ENCODE data around the gene CFAP65. TPM values are rescaled to one million over a fixed set of nuclear protein-coding genes. Genes with fewer than 3 reads are reported as not detected.
A peak's percentile ranks its signal among the peaks of the same experiment; 100 is the strongest.

The CFAP65 gene
- total RNA-seq, 1 donor from 2014 or later, result 0.80 TPM

- H3K9me3 ChIP-seq (ENCODE audit: low read depth), result no peaks in the 10 kb centered on the region
- H3K79me2 ChIP-seq (ENCODE audit: low read depth), result no peaks in the 10 kb centered on the region
- no peaks in the 10 kb centered on the region for H3K9me3 Mint-ChIP-seq
- H3K36me3 Mint-ChIP-seq, result no peaks in the 10 kb centered on the region
- H3F3A ChIP-seq (ENCODE audit: low read depth), result no peaks in the 10 kb centered on the region
- TF ChIP-seq EZH2phosphoT487 (IDR thresholded peaks at IDR 0.05) (no peak), CTCF (IDR thresholded peaks at IDR 0.05) (no peak), EZH2 (IDR thresholded peaks at IDR 0.05) (no peak)
- no peak overlapping the region for H3K4me3 Mint-ChIP-seq
- no peaks in the 10 kb centered on the region for H3K36me3 ChIP-seq
- H3K27me3 Mint-ChIP-seq (ENCODE audit: insufficient read depth, low read depth), result peaks cover 41% of the 10 kb centered on the region
- H3K27me3 ChIP-seq, result peaks cover 87% of the 10 kb centered on the region
- H3K4me3 ChIP-seq, result no peak overlapping the region
- H2AFZ ChIP-seq (replicated peaks), result no peak overlapping the region
- no peak overlapping the region for H3K4me2 ChIP-seq
- no peak overlapping the region for H3K9ac ChIP-seq
- DNase-seq (ENCODE audit: low spot score), result no peak
- no peaks in the 10 kb centered on the region for H3K4me1 ChIP-seq
- H3K4me1 Mint-ChIP-seq, result no peaks in the 10 kb centered on the region
- H3K27ac Mint-ChIP-seq, result no peak overlapping the region
- H4K20me1 ChIP-seq (ENCODE audit: low read depth), result no peaks in the 10 kb centered on the region
- no peak overlapping the region for H3K27ac ChIP-seq
Measured at GRCh38 chr2:219009294-219009693, 32.0 kb downstream of the CFAP65 start.

DNA sequence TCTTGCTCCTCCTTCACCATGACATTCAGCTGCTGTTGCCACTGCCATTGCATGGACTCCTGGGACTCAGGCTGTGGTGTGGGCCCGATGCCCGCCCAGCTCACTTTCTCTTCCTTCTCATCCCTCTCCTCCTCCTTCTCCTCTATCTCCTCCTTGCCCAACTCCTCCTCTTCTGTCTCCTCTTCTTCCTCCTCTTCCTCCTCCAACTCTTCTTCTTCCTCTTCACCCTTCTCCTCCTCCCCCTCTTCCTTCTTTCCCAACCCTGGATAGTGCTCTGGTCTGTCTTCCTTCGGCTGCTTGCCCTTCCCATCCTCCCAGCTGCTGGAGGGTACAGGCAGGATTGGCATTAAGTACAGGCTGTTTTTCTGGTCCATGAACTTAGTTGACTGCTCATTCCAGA, 37.3 kb downstream of the CFAP65 start:
- TF ChIP-seq EZH2 (IDR thresholded peaks at IDR 0.05) (no peak), EZH2phosphoT487 (IDR thresholded peaks at IDR 0.05) (no peak), CTCF (IDR thresholded peaks at IDR 0.05) (no peak)
- Histone ChIP-seq H3K27me3 (peaks cover 100% of the 10 kb centered on the region), H3K4me2 (no peak overlapping the region)

GRCh38 chr2:219003267-219003634, 38.1 kb downstream of the CFAP65 start:
- peaks cover 51% of the 10 kb centered on the region for H4K20me1 ChIP-seq (ENCODE audit: low read depth)
- no peak overlapping the region for H3K27ac ChIP-seq
- peaks cover 31% of the 10 kb centered on the region for H3K4me1 ChIP-seq
- DNase-seq (ENCODE audit: low spot score), result no peak
- H3K4me3 ChIP-seq, result peak overlapping the region; percentile 52
- no peaks in the 10 kb centered on the region for H3K9me3 Mint-ChIP-seq
- peaks cover 100% of the 10 kb centered on the region for H3K27me3 ChIP-seq
- peaks cover 66% of the 10 kb centered on the region for H3K27me3 Mint-ChIP-seq (ENCODE audit: insufficient read depth, low read depth)
- TF ChIP-seq EZH2 (IDR thresholded peaks at IDR 0.05) (no peak), CTCF (IDR thresholded peaks at IDR 0.05) (no peak), EZH2phosphoT487 (IDR thresholded peaks at IDR 0.05) (no peak)
- no peaks in the 10 kb centered on the region for H3K36me3 Mint-ChIP-seq
- H3K4me3 Mint-ChIP-seq, result peak overlapping the region; percentile 56
- H3K9ac ChIP-seq, result no peak overlapping the region
- no peak overlapping the region for H2AFZ ChIP-seq (replicated peaks)
- no peaks in the 10 kb centered on the region for H3K79me2 ChIP-seq (ENCODE audit: low read depth)
- no peaks in the 10 kb centered on the region for H3K9me3 ChIP-seq (ENCODE audit: low read depth)
- peaks cover 6% of the 10 kb centered on the region for H3F3A ChIP-seq (ENCODE audit: low read depth)
- peaks cover 16% of the 10 kb centered on the region for H3K4me1 Mint-ChIP-seq
- H3K4me2 ChIP-seq, result peak overlapping the region; percentile 96
- no peak overlapping the region for H3K27ac Mint-ChIP-seq
- H3K36me3 ChIP-seq, result no peaks in the 10 kb centered on the region

More for the DNA sequence above, 37.3 kb downstream of the CFAP65 start:
- H3K9ac ChIP-seq, result no peak overlapping the region
- H3K4me1 Mint-ChIP-seq, result peaks cover 12% of the 10 kb centered on the region
- no peaks in the 10 kb centered on the region for H3K79me2 ChIP-seq (ENCODE audit: low read depth)
- DNase-seq (ENCODE audit: low spot score), result no peak
- H3F3A ChIP-seq (ENCODE audit: low read depth), result peaks cover 6% of the 10 kb centered on the region
- peaks cover 26% of the 10 kb centered on the region for H3K4me1 ChIP-seq
- H4K20me1 ChIP-seq (ENCODE audit: low read depth), result peaks cover 46% of the 10 kb centered on the region
- H3K27me3 Mint-ChIP-seq (ENCODE audit: insufficient read depth, low read depth), result peaks cover 64% of the 10 kb centered on the region
- H3K27ac ChIP-seq, result no peak overlapping the region
- H3K4me3 Mint-ChIP-seq, result no peak overlapping the region
- H2AFZ ChIP-seq (replicated peaks), result no peak overlapping the region
- no peaks in the 10 kb centered on the region for H3K9me3 ChIP-seq (ENCODE audit: low read depth)
- no peak overlapping the region for H3K4me3 ChIP-seq
- no peaks in the 10 kb centered on the region for H3K9me3 Mint-ChIP-seq
- no peak overlapping the region for H3K27ac Mint-ChIP-seq
- no peaks in the 10 kb centered on the region for H3K36me3 Mint-ChIP-seq
- no peaks in the 10 kb centered on the region for H3K36me3 ChIP-seq

All from neural progenitor cell (in vitro differentiated cells).